IMR-90 (cell line): ENCODE data around the gene REXO5. TPM values are rescaled to one million over a fixed set of nuclear protein-coding genes. Genes with fewer than 3 reads are reported as not detected.

Experiments used
- ATAC-seq: fragments of 200-7000 bp; cut with Tn5 transposase; 2 replicates; pipeline ENCODE4 v1.9.1; 2020; ENCODE audit warnings: low read depth, mild to moderate bottlenecking, moderate library complexity
- BruUV-seq: library from RNA; stranded (reverse); fragments of 400-500 nt; replicated peaks from 2 replicates; lab custom pipeline; 2021; lab: Mats Ljungman, UMichigan
- CTCF ChIA-PET: fragments of 300-600 bp; formaldehyde crosslinking; extraction: SDS; loops from one replicate; lab custom pipeline; 2021; ENCODE audit warnings: antibody characterized with exemption; lab: Yijun Ruan, JAX
- POLR2A ChIA-PET: fragments of 300-600 bp; sonication (Branson Sonifier 250); formaldehyde crosslinking; loops from one replicate; lab custom pipeline; 2022; ENCODE audit warnings: antibody characterized with exemption; ENCODE audit not compliant: unreplicated experiment; lab: Charles Lee
- DNase-seq: peaks from one replicate; pipeline ENCODE4 v3.0.0; 2013
- H2AFZ ChIP-seq: replicated peaks from 2 replicates; pipeline ENCODE3; 2013; ENCODE audit warnings: low read length, mild to moderate bottlenecking; ENCODE audit not compliant: poor library complexity
- H2AK5ac ChIP-seq: 2 replicates; pipeline ENCODE4 v1.6.1; 2013; ENCODE audit warnings: low read depth, low read length, inconsistent platforms
- H2AK9ac ChIP-seq: replicated peaks from 2 replicates; pipeline ENCODE3; 2013; ENCODE audit warnings: mild to moderate bottlenecking, low read depth, low read length, moderate library complexity; ENCODE audit not compliant: poor library complexity
- H2BK120ac ChIP-seq: 2 replicates; pipeline ENCODE4 v1.6.1; 2013; ENCODE audit warnings: low read depth, low read length, inconsistent platforms
- H2BK15ac ChIP-seq: 3 replicates; pipeline ENCODE4 v1.6.1; 2013; ENCODE audit warnings: low read depth, low read length, inconsistent platforms
- H2BK20ac ChIP-seq: 2 replicates; pipeline ENCODE4 v1.6.1; 2013; ENCODE audit warnings: low read depth, mild to moderate bottlenecking, inconsistent platforms, low read length, moderate library complexity
- H2BK5ac ChIP-seq: 2 replicates; pipeline ENCODE4 v1.6.1; 2013; ENCODE audit warnings: mild to moderate bottlenecking, low read depth, low read length, inconsistent platforms; ENCODE audit not compliant: poor library complexity, severe bottlenecking
- H3K14ac ChIP-seq: replicated peaks from 2 replicates; pipeline ENCODE4 v1.6.1; 2013; ENCODE audit warnings: low read depth, low read length, inconsistent platforms
- H3K18ac ChIP-seq: 2 replicates; pipeline ENCODE4 v1.6.1; 2013; ENCODE audit warnings: low read depth, low read length, control low read depth
- H3K23ac ChIP-seq: 2 replicates; pipeline ENCODE4 v1.6.1; 2013; ENCODE audit warnings: low read depth, low read length, inconsistent platforms
- H3K27ac ChIP-seq: 2 replicates; pipeline ENCODE4 v1.5.1; 2013; ENCODE audit warnings: mild to moderate bottlenecking, control low read depth, low read length; ENCODE audit not compliant: insufficient read depth
- H3K27me3 ChIP-seq: 2 replicates; pipeline ENCODE4 v1.6.1; 2013; ENCODE audit warnings: low read length; ENCODE audit not compliant: control insufficient read depth, insufficient read depth
- H3K36me3 ChIP-seq: 2 replicates; pipeline ENCODE4 v1.6.1; 2013; ENCODE audit warnings: low read length, mixed read lengths; ENCODE audit not compliant: control insufficient read depth, insufficient read depth
- H3K4ac ChIP-seq: 2 replicates; pipeline ENCODE4 v1.6.1; 2013; ENCODE audit warnings: low read depth, low read length, inconsistent platforms
- H3K4me1 ChIP-seq: 2 replicates; pipeline ENCODE4 v1.6.1; 2013; ENCODE audit warnings: low read length, mixed read lengths; ENCODE audit not compliant: control insufficient read depth, insufficient read depth
- H3K4me2 ChIP-seq: 2 replicates; pipeline ENCODE4 v1.6.1; 2013; ENCODE audit warnings: low read depth, mild to moderate bottlenecking, control low read depth, low read length, moderate library complexity
- H3K4me3 ChIP-seq: 2 replicates; pipeline ENCODE4 v1.5.1; 2013; ENCODE audit warnings: low read depth, mild to moderate bottlenecking, control low read depth, low read length, moderate library complexity; ENCODE audit not compliant: insufficient read depth
- H3K56ac ChIP-seq: 2 replicates; pipeline ENCODE4 v1.6.1; 2013; ENCODE audit warnings: low read length, inconsistent platforms; ENCODE audit not compliant: insufficient read depth; ENCODE audit errors: extremely low read depth
- H3K79me1 ChIP-seq, 2 experiments: 2 replicates each; pipeline ENCODE4 v1.6.1; 2013; ENCODE audit warnings: low read length in 2 of 2, inconsistent platforms in 1 of 2, low read depth in 1 of 2
- H3K9ac ChIP-seq: 2 replicates; pipeline ENCODE4 v1.6.1; 2013; ENCODE audit warnings: low read depth, low read length, control low read depth
- H3K9me1 ChIP-seq: 2 replicates; pipeline ENCODE4 v1.6.1; 2013; ENCODE audit warnings: low read length, inconsistent platforms; ENCODE audit not compliant: insufficient read depth
- H3K9me3 ChIP-seq: 2 replicates; pipeline ENCODE4 v1.6.1; 2013; ENCODE audit warnings: low read length; ENCODE audit not compliant: control insufficient read depth, insufficient read depth
- H4K20me1 ChIP-seq: 2 replicates; pipeline ENCODE4 v1.6.1; 2013; ENCODE audit warnings: low read length, inconsistent platforms; ENCODE audit not compliant: insufficient read depth
- H4K5ac ChIP-seq: 2 replicates; pipeline ENCODE4 v1.6.1; 2013; ENCODE audit warnings: mild to moderate bottlenecking, low read depth, low read length, control low read depth
- H4K8ac ChIP-seq, 2 experiments: 2 replicates each; pipeline ENCODE4 v1.6.1; 2013; ENCODE audit warnings: low read depth in 2 of 2, low read length in 2 of 2, control low read depth in 1 of 2, inconsistent platforms in 1 of 2
- H4K91ac ChIP-seq: 2 replicates; pipeline ENCODE4 v1.6.1; 2013; ENCODE audit warnings: low read depth, low read length, inconsistent platforms; ENCODE audit not compliant: insufficient read depth
- BHLHE40 ChIP-seq: fragments of 150-350 bp; IDR thresholded peaks from 2 replicates; pipeline ENCODE4 v1.6.1; 2016; ENCODE audit warnings: mild to moderate bottlenecking, low read depth, low read length
- CEBPB ChIP-seq: IDR thresholded peaks from 2 replicates; pipeline ENCODE4 v1.6.1; 2012; ENCODE audit warnings: low read depth, low read length, improper control_type of control experiment
- CHD1 ChIP-seq: IDR thresholded peaks from 2 replicates; pipeline ENCODE4 v1.6.1; 2012; ENCODE audit warnings: low read depth, low read length, improper control_type of control experiment
- FOS ChIP-seq: fragments of 150-350 bp; IDR thresholded peaks from 2 replicates; pipeline ENCODE4 v1.6.1; 2016; ENCODE audit warnings: low read depth, low read length
- MAFK ChIP-seq: IDR thresholded peaks from 2 replicates; pipeline ENCODE4 v1.6.1; 2012; ENCODE audit warnings: low read depth, low read length, improper control_type of control experiment
- MAZ ChIP-seq: IDR thresholded peaks from 2 replicates; pipeline ENCODE4 v1.6.1; 2012; ENCODE audit warnings: low read depth, mild to moderate bottlenecking, low read length, improper control_type of control experiment, moderate library complexity, borderline replicate concordance
- MXI1 ChIP-seq: IDR thresholded peaks from 2 replicates; pipeline ENCODE4 v1.6.1; 2012; ENCODE audit warnings: low read depth, mild to moderate bottlenecking, low read length, moderate library complexity, borderline replicate concordance
- NFE2L2 ChIP-seq: fragments of 150-350 bp; IDR thresholded peaks from 2 replicates; pipeline ENCODE4 v1.6.1; 2016; ENCODE audit warnings: low read depth, mild to moderate bottlenecking, low read length
- POLR2A ChIP-seq: IDR thresholded peaks from 2 replicates; pipeline ENCODE4 v1.6.1; 2012; ENCODE audit warnings: mild to moderate bottlenecking, low read depth, low read length
- RAD21 ChIP-seq: IDR thresholded peaks from 2 replicates; pipeline ENCODE4 v1.6.1; 2012; ENCODE audit warnings: low read length, improper control_type of control experiment
- RCOR1 ChIP-seq: IDR thresholded peaks from 2 replicates; pipeline ENCODE4 v1.6.1; 2012; ENCODE audit warnings: mild to moderate bottlenecking, low read length, improper control_type of control experiment; ENCODE audit not compliant: insufficient replicate concordance
- RFX5 ChIP-seq: IDR thresholded peaks from 2 replicates; pipeline ENCODE4 v1.8.0; 2012; ENCODE audit warnings: low read depth, mild to moderate bottlenecking, low read length, moderate library complexity
- SMC3 ChIP-seq: fragments of 150-350 bp; IDR thresholded peaks from 2 replicates; pipeline ENCODE4 v1.6.1; 2016; ENCODE audit warnings: low read depth, mild to moderate bottlenecking, antibody characterized with exemption, low read length, moderate library complexity
- WGBS, 2 experiments: methylation state at CpG; one replicate each; pipeline versions ENCODE4 v1.1.5 to v1.1.7; 2013; ENCODE audit warnings: missing lambda C conversion rate in 2 of 2; ENCODE audit not compliant: insufficient read length in 1 of 2; ENCODE audit errors: extremely low coverage in 2 of 2; 5-methylcytosine and 5-hydroxymethylcytosine counted together
- dilution Hi-C: fragments of 300-500 bp; cut with HindIII; formaldehyde crosslinking; loops from one replicate; pipeline ENCODE4 v1.14.3; 2018; ENCODE audit warnings: low sequenced_read_pairs; ENCODE audit not compliant: unreplicated experiment
- in situ Hi-C: fragments of 300-500 bp; cut with MboI; formaldehyde crosslinking; loops from 3 replicates; pipeline ENCODE4 v1.14.3; 2019; ENCODE audit warnings: low sequenced_read_pairs, inconsistent platforms, mixed read lengths
- intact Hi-C: fragments of 100-400 bp; cut with micrococcal nuclease; formaldehyde crosslinking; loops from 2 replicates; pipeline ENCODE4 v1.10.0; 2022
- polyA plus RNA-seq, 3 experiments: library from polyadenylated mRNA; depleted of rRNA; stranded (reverse); fragments of >200 nt; gene quantifications; 2 replicates each; pipeline ENCODE4 v1.2.3, GENCODE V29; 2012; ENCODE audit warnings: low replicate concordance in 1 of 3
- total RNA-seq: library from RNA; depleted of rRNA; stranded (reverse); fragments of >200 nt; gene quantifications from 2 replicates; pipeline ENCODE4 v1.2.3, GENCODE V29; 2012
- TF ChIP-seq, protein P1 (sequence below): conservative IDR thresholded peaks from 2 replicates; pipeline ENCODE4 v1.5.1; 2012; ENCODE audit warnings: mild to moderate bottlenecking, low read depth, low read length, improper control_type of control experiment
- TF ChIP-seq, protein P2 (sequence below): fragments of 150-350 bp; IDR thresholded peaks from 2 replicates; pipeline ENCODE4 v1.6.1; 2016; ENCODE audit warnings: low read depth, mild to moderate bottlenecking, low read length, moderate library complexity, borderline replicate concordance
- TF ChIP-seq, protein P3 (sequence below): fragments of 150-350 bp; IDR thresholded peaks from 2 replicates; pipeline ENCODE4 v1.6.1; 2017; ENCODE audit warnings: mild to moderate bottlenecking, antibody characterized with exemption, low read length, low read depth

REXO5 gene
- total and polyA plus RNA-seq, 2 of the 4 experiments (the other 2 are of a cell fraction): 3.7 to 7.0 TPM

DNA sequence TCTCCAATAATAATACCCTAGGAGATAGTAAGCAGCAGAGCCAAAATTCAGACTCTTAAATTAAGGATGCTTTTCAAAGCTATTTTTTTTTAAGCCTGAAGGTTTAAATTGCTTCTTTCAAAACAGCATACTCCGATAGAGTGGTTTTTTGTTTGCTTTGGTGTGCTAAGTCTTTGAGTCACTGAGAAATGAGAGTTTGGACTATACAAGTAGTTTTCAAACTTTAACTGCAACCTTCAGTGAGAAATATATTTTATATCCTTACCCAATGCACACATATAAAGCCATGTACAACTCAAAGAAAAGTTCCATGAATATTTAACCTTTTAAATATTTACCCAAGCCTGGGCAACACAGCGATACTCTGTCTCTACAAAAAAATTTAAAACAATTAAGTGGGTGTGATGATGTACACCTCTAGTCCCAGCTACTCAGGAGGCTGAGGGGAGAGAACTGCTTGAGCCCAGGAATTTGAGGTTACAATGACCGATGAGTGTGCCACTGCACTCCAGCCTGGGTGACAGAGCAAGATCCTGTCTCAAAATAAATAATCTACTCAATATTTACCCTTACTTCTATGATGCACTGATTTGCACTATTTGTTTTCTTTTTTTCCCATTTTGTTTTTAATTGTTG lies 74.7 kb downstream of the REXO5 start:
- no peak overlapping the region for H3K14ac ChIP-seq
- no peak for ATAC-seq

More for the DNA sequence above, 74.7 kb downstream of the REXO5 start:
- no peak overlapping the region for H2BK120ac ChIP-seq
- no peak overlapping the region for H2AK5ac ChIP-seq
- H4K8ac ChIP-seq: no peak overlapping the region
- WGBS, 2 experiments: no CpG with 5 or more reads among the region's 3 CpGs
- H3K23ac ChIP-seq: peak overlapping the region; percentile 41; the same call in 1 of the 2 replicates
- BruUV-seq: no TSS peak
- no peak overlapping the region for H3K4ac ChIP-seq
- no peak overlapping the region for H2BK15ac ChIP-seq
- no peaks in the 10 kb centered on the region for H3K36me3 ChIP-seq
- no peak overlapping the region for H2AK9ac ChIP-seq
- TF ChIP-seq RCOR1: no peak
- TF ChIP-seq, protein P1, sequence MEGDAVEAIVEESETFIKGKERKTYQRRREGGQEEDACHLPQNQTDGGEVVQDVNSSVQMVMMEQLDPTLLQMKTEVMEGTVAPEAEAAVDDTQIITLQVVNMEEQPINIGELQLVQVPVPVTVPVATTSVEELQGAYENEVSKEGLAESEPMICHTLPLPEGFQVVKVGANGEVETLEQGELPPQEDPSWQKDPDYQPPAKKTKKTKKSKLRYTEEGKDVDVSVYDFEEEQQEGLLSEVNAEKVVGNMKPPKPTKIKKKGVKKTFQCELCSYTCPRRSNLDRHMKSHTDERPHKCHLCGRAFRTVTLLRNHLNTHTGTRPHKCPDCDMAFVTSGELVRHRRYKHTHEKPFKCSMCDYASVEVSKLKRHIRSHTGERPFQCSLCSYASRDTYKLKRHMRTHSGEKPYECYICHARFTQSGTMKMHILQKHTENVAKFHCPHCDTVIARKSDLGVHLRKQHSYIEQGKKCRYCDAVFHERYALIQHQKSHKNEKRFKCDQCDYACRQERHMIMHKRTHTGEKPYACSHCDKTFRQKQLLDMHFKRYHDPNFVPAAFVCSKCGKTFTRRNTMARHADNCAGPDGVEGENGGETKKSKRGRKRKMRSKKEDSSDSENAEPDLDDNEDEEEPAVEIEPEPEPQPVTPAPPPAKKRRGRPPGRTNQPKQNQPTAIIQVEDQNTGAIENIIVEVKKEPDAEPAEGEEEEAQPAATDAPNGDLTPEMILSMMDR: no peak
- TF ChIP-seq SMC3: no peak
- no peak for TF ChIP-seq CHD1
- no peak for TF ChIP-seq FOS
- no peak for TF ChIP-seq RAD21
- no peak for TF ChIP-seq POLR2A
- TF ChIP-seq, protein P2, sequence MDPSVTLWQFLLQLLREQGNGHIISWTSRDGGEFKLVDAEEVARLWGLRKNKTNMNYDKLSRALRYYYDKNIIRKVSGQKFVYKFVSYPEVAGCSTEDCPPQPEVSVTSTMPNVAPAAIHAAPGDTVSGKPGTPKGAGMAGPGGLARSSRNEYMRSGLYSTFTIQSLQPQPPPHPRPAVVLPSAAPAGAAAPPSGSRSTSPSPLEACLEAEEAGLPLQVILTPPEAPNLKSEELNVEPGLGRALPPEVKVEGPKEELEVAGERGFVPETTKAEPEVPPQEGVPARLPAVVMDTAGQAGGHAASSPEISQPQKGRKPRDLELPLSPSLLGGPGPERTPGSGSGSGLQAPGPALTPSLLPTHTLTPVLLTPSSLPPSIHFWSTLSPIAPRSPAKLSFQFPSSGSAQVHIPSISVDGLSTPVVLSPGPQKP: no peak
- no peak for TF ChIP-seq MXI1
- no peak for TF ChIP-seq RFX5
- TF ChIP-seq CEBPB: no peak
- TF ChIP-seq BHLHE40: no peak
- TF ChIP-seq MAFK: no peak
- TF ChIP-seq MAZ: no peak
- TF ChIP-seq, protein P3, sequence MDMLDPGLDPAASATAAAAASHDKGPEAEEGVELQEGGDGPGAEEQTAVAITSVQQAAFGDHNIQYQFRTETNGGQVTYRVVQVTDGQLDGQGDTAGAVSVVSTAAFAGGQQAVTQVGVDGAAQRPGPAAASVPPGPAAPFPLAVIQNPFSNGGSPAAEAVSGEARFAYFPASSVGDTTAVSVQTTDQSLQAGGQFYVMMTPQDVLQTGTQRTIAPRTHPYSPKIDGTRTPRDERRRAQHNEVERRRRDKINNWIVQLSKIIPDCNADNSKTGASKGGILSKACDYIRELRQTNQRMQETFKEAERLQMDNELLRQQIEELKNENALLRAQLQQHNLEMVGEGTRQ: no peak
- no peak for TF ChIP-seq NFE2L2
- in situ Hi-C loops (no loop called here), intact Hi-C loops (no loop called here), dilution Hi-C loops (no loop called here)
- no peak overlapping the region for H3K18ac ChIP-seq
- peaks cover 19% of the 10 kb centered on the region for H3K4me1 ChIP-seq
- H2AFZ ChIP-seq: no peak overlapping the region
- ChIA-PET CTCF (interaction anchor here (0.6 kb wide), 1 partner anchor 13 kb away, joined by 3 read pairs; no protein-coding TSS in a partner anchor), POLR2A (no interaction called here)
- peaks cover 27% of the 10 kb centered on the region for H3K9me1 ChIP-seq
- no peaks in the 10 kb centered on the region for H3K9me3 ChIP-seq
- H3K4me3 ChIP-seq: no peak overlapping the region
- no peak for DNase-seq
- no peaks in the 10 kb centered on the region for H3K27me3 ChIP-seq
- peak overlapping the region; percentile 53 for H2BK5ac ChIP-seq
- no peak overlapping the region for H3K27ac ChIP-seq
- peak overlapping the region; percentile 37 for H3K4me2 ChIP-seq
- H3K56ac ChIP-seq: no peak overlapping the region
- peaks cover 56% of the 10 kb centered on the region; the same call in 1 of the 2 replicates for H4K20me1 ChIP-seq
- peaks cover 26 to 80% of the 10 kb centered on the region in 2 experiments for H3K79me1 ChIP-seq
- H4K91ac ChIP-seq: no peak overlapping the region
- no peak overlapping the region for H3K9ac ChIP-seq
- H2BK20ac ChIP-seq: no peak overlapping the region
- H4K5ac ChIP-seq: no peak overlapping the region
